Panc1 (cell line): ENCODE data around the gene NEGR1. TPM values are rescaled to one million over a fixed set of nuclear protein-coding genes. Genes with fewer than 3 reads are reported as not detected.

Experiments
- ATAC-seq: fragments of 200-7000 bp; cut with Tn5 transposase; 2 replicates; pipeline ENCODE4 v1.9.1; 2020; ENCODE audit warnings: mild to moderate bottlenecking, moderate library complexity
- BruUV-seq: library from RNA; stranded (reverse); fragments of 400-500 nt; replicated peaks from 2 replicates; lab custom pipeline; 2021; lab: Mats Ljungman, UMichigan
- CTCF ChIA-PET: fragments of 300-600 bp; sonication (Branson Sonifier 250); formaldehyde crosslinking; loops from one replicate; lab custom pipeline; 2022; ENCODE audit warnings: antibody characterized with exemption; lab: Charles Lee
- POLR2A ChIA-PET: fragments of 300-600 bp; sonication (Branson Sonifier 250); formaldehyde crosslinking; loops from one replicate; lab custom pipeline; 2022; ENCODE audit warnings: antibody characterized with exemption; lab: Charles Lee
- DNase-seq: peaks from one replicate; pipeline ENCODE4 v3.0.0-alpha.2; 2010; ENCODE audit warnings: low read depth, low spot score
- H3K27ac ChIP-seq: 2 replicates; pipeline ENCODE4 v1.5.1; 2011; ENCODE audit warnings: mild to moderate bottlenecking, low read length, inconsistent platforms
- H3K27me3 ChIP-seq: fragments of 200-500 bp; sonication (Bioruptor generic); 2 replicates; pipeline ENCODE4 v1.6.0; 2014; ENCODE audit warnings: low read length, inconsistent platforms; ENCODE audit not compliant: control insufficient read depth, insufficient read depth
- H3K36me3 ChIP-seq: fragments of 200-500 bp; sonication (Bioruptor generic); 2 replicates; pipeline ENCODE4 v1.5.1; 2014; ENCODE audit warnings: inconsistent platforms, mild to moderate bottlenecking, low read length, moderate library complexity; ENCODE audit not compliant: control insufficient read depth, insufficient read depth
- H3K4me1 ChIP-seq: 2 replicates; pipeline ENCODE4 v1.5.1; 2011; ENCODE audit warnings: inconsistent platforms, mild to moderate bottlenecking, low read length, moderate library complexity; ENCODE audit not compliant: control insufficient read depth, insufficient read depth
- H3K4me3 ChIP-seq, 2 experiments: 2 replicates each; pipeline ENCODE4 v1.5.1; 2011 to 2012; ENCODE audit warnings: low read depth in 2 of 2, low read length in 2 of 2, mild to moderate bottlenecking in 2 of 2, inconsistent platforms in 1 of 2, moderate library complexity in 1 of 2
- H3K9me3 ChIP-seq: fragments of 200-500 bp; sonication (Bioruptor generic); 2 replicates; pipeline ENCODE4 v1.5.1; 2014; ENCODE audit warnings: low read depth, mild to moderate bottlenecking, inconsistent platforms, low read length, moderate library complexity; ENCODE audit not compliant: control insufficient read depth, insufficient read depth
- POLR2AphosphoS5 ChIP-seq: IDR thresholded peaks from 2 replicates; pipeline ENCODE4 v1.6.1; 2012; ENCODE audit warnings: mild to moderate bottlenecking, low read depth, low read length, moderate library complexity
- SIN3A ChIP-seq: IDR thresholded peaks from 2 replicates; pipeline ENCODE4 v1.6.1; 2012; ENCODE audit warnings: low read depth, mild to moderate bottlenecking, low read length, moderate library complexity, borderline replicate concordance; ENCODE audit not compliant: insufficient read depth
- TCF7L2 ChIP-seq: IDR thresholded peaks from 2 replicates; pipeline ENCODE4 v1.6.1; 2011; ENCODE audit warnings: mild to moderate bottlenecking, low read depth, low read length, inconsistent platforms
- in situ Hi-C: cut with HindIII; loops from 2 replicates; pipeline ENCODE4 v1.10.0; 2016; ENCODE audit warnings: low sequenced_read_pairs, low pct_unique_long_range_greater_than_20kb
- intact Hi-C: fragments of 100-400 bp; cut with micrococcal nuclease; formaldehyde crosslinking; loops from one replicate; pipeline ENCODE4 v1.10.0; 2022; ENCODE audit not compliant: unreplicated experiment
- total RNA-seq: library from RNA; stranded (reverse); gene quantifications from one replicate; pipeline ENCODE4 v1.2.1, GENCODE V29; 2021; ENCODE audit not compliant: unreplicated experiment
- TF ChIP-seq, protein P1 (sequence below), 2 experiments: IDR thresholded peaks; 2 replicates each; pipeline ENCODE4 v1.6.1; 2011 to 2012; ENCODE audit warnings: low read depth in 2 of 2, control low read depth in 1 of 2, low read length in 1 of 2, mild to moderate bottlenecking in 1 of 2, moderate library complexity in 1 of 2; ENCODE audit not compliant: insufficient read depth in 1 of 2
- TF ChIP-seq, protein P2 (sequence below): fragments of 450-650 bp; IDR thresholded peaks from 2 replicates; pipeline ENCODE4 v1.5.1; 2017; ENCODE audit warnings: mild to moderate bottlenecking

The NEGR1 gene
- total RNA-seq, 1 experiment from 2014 or later: 2.7 TPM

DNA sequence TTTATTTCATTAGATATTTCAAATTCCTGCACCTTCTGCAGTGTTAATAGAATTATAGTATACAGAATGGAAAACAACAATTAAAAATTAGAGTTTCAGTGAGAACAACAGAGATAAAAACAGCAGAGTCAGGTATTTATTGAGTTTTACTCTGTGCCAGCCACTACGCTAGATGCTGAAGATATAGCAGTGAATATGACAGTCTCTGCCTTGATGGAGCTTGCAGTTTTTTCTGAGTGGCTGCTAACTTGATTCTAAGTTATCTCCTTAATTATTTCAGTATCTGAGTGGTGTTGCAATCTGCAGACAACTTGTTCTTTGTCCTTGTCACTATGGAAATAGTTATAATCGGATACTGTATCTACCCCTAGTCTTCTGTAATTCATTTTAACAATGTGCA is 817.2 kb downstream of the NEGR1 start:
- H3K27ac ChIP-seq: no peak overlapping the region
- no peaks in the 10 kb centered on the region for H3K4me1 ChIP-seq
- H3K36me3 ChIP-seq: no peaks in the 10 kb centered on the region; the same call in 1 of the 2 replicates
- H3K9me3 ChIP-seq: no peaks in the 10 kb centered on the region
- no peak for TF ChIP-seq SIN3A
- TF ChIP-seq, protein P1, sequence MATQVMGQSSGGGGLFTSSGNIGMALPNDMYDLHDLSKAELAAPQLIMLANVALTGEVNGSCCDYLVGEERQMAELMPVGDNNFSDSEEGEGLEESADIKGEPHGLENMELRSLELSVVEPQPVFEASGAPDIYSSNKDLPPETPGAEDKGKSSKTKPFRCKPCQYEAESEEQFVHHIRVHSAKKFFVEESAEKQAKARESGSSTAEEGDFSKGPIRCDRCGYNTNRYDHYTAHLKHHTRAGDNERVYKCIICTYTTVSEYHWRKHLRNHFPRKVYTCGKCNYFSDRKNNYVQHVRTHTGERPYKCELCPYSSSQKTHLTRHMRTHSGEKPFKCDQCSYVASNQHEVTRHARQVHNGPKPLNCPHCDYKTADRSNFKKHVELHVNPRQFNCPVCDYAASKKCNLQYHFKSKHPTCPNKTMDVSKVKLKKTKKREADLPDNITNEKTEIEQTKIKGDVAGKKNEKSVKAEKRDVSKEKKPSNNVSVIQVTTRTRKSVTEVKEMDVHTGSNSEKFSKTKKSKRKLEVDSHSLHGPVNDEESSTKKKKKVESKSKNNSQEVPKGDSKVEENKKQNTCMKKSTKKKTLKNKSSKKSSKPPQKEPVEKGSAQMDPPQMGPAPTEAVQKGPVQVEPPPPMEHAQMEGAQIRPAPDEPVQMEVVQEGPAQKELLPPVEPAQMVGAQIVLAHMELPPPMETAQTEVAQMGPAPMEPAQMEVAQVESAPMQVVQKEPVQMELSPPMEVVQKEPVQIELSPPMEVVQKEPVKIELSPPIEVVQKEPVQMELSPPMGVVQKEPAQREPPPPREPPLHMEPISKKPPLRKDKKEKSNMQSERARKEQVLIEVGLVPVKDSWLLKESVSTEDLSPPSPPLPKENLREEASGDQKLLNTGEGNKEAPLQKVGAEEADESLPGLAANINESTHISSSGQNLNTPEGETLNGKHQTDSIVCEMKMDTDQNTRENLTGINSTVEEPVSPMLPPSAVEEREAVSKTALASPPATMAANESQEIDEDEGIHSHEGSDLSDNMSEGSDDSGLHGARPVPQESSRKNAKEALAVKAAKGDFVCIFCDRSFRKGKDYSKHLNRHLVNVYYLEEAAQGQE (IDR thresholded peaks at IDR 0.05; ENCODE audit: insufficient read depth in 1 of 2, low read depth in 2 of 2, low read length in 1 of 2): no peak
- no peak for TF ChIP-seq TCF7L2
- no peak for TF ChIP-seq POLR2AphosphoS5
- TF ChIP-seq, protein P2, sequence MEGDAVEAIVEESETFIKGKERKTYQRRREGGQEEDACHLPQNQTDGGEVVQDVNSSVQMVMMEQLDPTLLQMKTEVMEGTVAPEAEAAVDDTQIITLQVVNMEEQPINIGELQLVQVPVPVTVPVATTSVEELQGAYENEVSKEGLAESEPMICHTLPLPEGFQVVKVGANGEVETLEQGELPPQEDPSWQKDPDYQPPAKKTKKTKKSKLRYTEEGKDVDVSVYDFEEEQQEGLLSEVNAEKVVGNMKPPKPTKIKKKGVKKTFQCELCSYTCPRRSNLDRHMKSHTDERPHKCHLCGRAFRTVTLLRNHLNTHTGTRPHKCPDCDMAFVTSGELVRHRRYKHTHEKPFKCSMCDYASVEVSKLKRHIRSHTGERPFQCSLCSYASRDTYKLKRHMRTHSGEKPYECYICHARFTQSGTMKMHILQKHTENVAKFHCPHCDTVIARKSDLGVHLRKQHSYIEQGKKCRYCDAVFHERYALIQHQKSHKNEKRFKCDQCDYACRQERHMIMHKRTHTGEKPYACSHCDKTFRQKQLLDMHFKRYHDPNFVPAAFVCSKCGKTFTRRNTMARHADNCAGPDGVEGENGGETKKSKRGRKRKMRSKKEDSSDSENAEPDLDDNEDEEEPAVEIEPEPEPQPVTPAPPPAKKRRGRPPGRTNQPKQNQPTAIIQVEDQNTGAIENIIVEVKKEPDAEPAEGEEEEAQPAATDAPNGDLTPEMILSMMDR: no peak
- H3K27me3 ChIP-seq: no peaks in the 10 kb centered on the region
- ChIA-PET POLR2A (no interaction called here), CTCF (no interaction called here)
- in situ Hi-C loops (no loop called here), intact Hi-C loops (no loop called here)
- ATAC-seq (no peak), DNase-seq (no peak)
- no TSS peak for BruUV-seq
- H3K4me3 ChIP-seq: no peak overlapping the region

DNA sequence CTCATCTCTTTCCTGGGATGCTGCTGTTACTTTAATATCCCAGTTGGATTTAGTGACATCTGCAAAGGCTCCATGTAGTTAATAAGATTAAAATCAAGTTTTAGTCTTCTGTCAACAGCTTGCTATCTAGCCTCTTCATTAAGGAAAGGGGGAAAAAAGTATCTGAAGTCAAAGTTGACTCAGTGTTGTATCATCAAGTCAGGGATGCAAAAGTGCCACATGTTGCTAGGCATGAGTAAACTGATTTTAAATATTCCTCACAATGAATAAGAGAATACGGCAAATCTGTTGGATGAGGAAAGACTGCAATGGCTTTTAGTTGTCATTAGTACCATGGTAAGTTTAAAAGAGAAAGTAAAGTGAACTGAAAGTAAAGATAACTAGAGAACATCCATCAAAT is 818.3 kb downstream of the NEGR1 start:
- H3K36me3 ChIP-seq: no peaks in the 10 kb centered on the region; the same call in 1 of the 2 replicates
- ATAC-seq (no peak), DNase-seq (no peak)
- BruUV-seq: no TSS peak
- no peaks in the 10 kb centered on the region for H3K27me3 ChIP-seq
- no peak overlapping the region for H3K27ac ChIP-seq
- intact Hi-C loops (no loop called here), in situ Hi-C loops (no loop called here)
- CTCF ChIA-PET: no interaction called here
- POLR2A ChIA-PET: no interaction called here
- TF ChIP-seq, protein P1 (IDR thresholded peaks at IDR 0.05; ENCODE audit: insufficient read depth in 1 of 2, low read depth in 2 of 2, low read length in 1 of 2): no peak
- TF ChIP-seq TCF7L2: no peak
- no peak for TF ChIP-seq SIN3A
- TF ChIP-seq, protein P2: no peak
- TF ChIP-seq POLR2AphosphoS5: no peak
- no peaks in the 10 kb centered on the region for H3K9me3 ChIP-seq
- no peak overlapping the region for H3K4me3 ChIP-seq
- no peaks in the 10 kb centered on the region for H3K4me1 ChIP-seq
